Stimulated activated CD4-positive, alpha-beta T cell treated with anti-CD3 and anti-CD28 coated beads, Interleukin-4, amount 100 ng/mL, for 1 hour (primary cell): Measurements from ENCODE around the gene ASCC2.

Experiments used
- DNase-seq: peaks from one replicate; pipeline ENCODE4 v3.0.0-alpha.2; 2020

ASCC2 gene

GRCh38 chr22:29753808-29754657 is 84.0 kb downstream of the ASCC2 start:
- no peak for DNase-seq

GRCh38 chr22:29751669-29752068 is 86.4 kb downstream of the ASCC2 start:
- no peak for DNase-seq

GRCh38 chr22:29750559-29751538 is 87.2 kb downstream of the ASCC2 start:
- no peak for DNase-seq

- no peak for DNase-seq
These were observed 88.0 kb downstream of the ASCC2 start for GRCh38 chr22:29750029-29750428.

- no peak for DNase-seq
These were observed 89.7 kb downstream of the ASCC2 start for GRCh38 chr22:29748248-29748893.

GRCh38 chr22:29747832-29748231 is 90.2 kb downstream of the ASCC2 start:
- no peak for DNase-seq

- no peak for DNase-seq
These were observed 93.2 kb downstream of the ASCC2 start for GRCh38 chr22:29744902-29745301.

GRCh38 chr22:29742326-29742725 is 95.7 kb downstream of the ASCC2 start:
- DNase-seq, result no peak

- no peak for DNase-seq
These were observed 96.1 kb downstream of the ASCC2 start for GRCh38 chr22:29741926-29742325.

- DNase-seq, result no peak
These were observed 97.9 kb downstream of the ASCC2 start for GRCh38 chr22:29740216-29740615.

GRCh38 chr22:29739346-29739875 is 98.7 kb downstream of the ASCC2 start:
- no peak for DNase-seq
